IMR-90 (cell line): ENCODE results near the gene CMSS1. TPM values are rescaled to one million over a fixed set of nuclear protein-coding genes. Genes with fewer than 3 reads are reported as not detected.

Source experiments
- ATAC-seq: fragments of 200-7000 bp; cut with Tn5 transposase; 2 replicates; pipeline ENCODE4 v1.9.1; 2020; ENCODE audit warnings: low read depth, mild to moderate bottlenecking, moderate library complexity
- BruUV-seq: library from RNA; stranded (reverse); fragments of 400-500 nt; replicated peaks from 2 replicates; lab custom pipeline; 2021; lab: Mats Ljungman, UMichigan
- CTCF ChIA-PET: fragments of 300-600 bp; formaldehyde crosslinking; extraction: SDS; loops from one replicate; lab custom pipeline; 2021; ENCODE audit warnings: antibody characterized with exemption; lab: Yijun Ruan, JAX
- POLR2A ChIA-PET: fragments of 300-600 bp; sonication (Branson Sonifier 250); formaldehyde crosslinking; loops from one replicate; lab custom pipeline; 2022; ENCODE audit warnings: antibody characterized with exemption; ENCODE audit not compliant: unreplicated experiment; lab: Charles Lee
- DNase-seq: peaks from one replicate; pipeline ENCODE4 v3.0.0; 2013
- H2AFZ ChIP-seq: replicated peaks from 2 replicates; pipeline ENCODE3; 2013; ENCODE audit warnings: low read length, mild to moderate bottlenecking; ENCODE audit not compliant: poor library complexity
- H2AK5ac ChIP-seq: 2 replicates; pipeline ENCODE4 v1.6.1; 2013; ENCODE audit warnings: low read depth, low read length, inconsistent platforms
- H2AK9ac ChIP-seq: replicated peaks from 2 replicates; pipeline ENCODE3; 2013; ENCODE audit warnings: mild to moderate bottlenecking, low read depth, low read length, moderate library complexity; ENCODE audit not compliant: poor library complexity
- H2BK120ac ChIP-seq: 2 replicates; pipeline ENCODE4 v1.6.1; 2013; ENCODE audit warnings: low read depth, low read length, inconsistent platforms
- H2BK15ac ChIP-seq: 3 replicates; pipeline ENCODE4 v1.6.1; 2013; ENCODE audit warnings: low read depth, low read length, inconsistent platforms
- H2BK20ac ChIP-seq: 2 replicates; pipeline ENCODE4 v1.6.1; 2013; ENCODE audit warnings: low read depth, mild to moderate bottlenecking, inconsistent platforms, low read length, moderate library complexity
- H2BK5ac ChIP-seq: 2 replicates; pipeline ENCODE4 v1.6.1; 2013; ENCODE audit warnings: mild to moderate bottlenecking, low read depth, low read length, inconsistent platforms; ENCODE audit not compliant: poor library complexity, severe bottlenecking
- H3K14ac ChIP-seq: replicated peaks from 2 replicates; pipeline ENCODE4 v1.6.1; 2013; ENCODE audit warnings: low read depth, low read length, inconsistent platforms
- H3K18ac ChIP-seq: 2 replicates; pipeline ENCODE4 v1.6.1; 2013; ENCODE audit warnings: low read depth, low read length, control low read depth
- H3K23ac ChIP-seq: 2 replicates; pipeline ENCODE4 v1.6.1; 2013; ENCODE audit warnings: low read depth, low read length, inconsistent platforms
- H3K27ac ChIP-seq: 2 replicates; pipeline ENCODE4 v1.5.1; 2013; ENCODE audit warnings: mild to moderate bottlenecking, control low read depth, low read length; ENCODE audit not compliant: insufficient read depth
- H3K27me3 ChIP-seq: 2 replicates; pipeline ENCODE4 v1.6.1; 2013; ENCODE audit warnings: low read length; ENCODE audit not compliant: control insufficient read depth, insufficient read depth
- H3K36me3 ChIP-seq: 2 replicates; pipeline ENCODE4 v1.6.1; 2013; ENCODE audit warnings: low read length, mixed read lengths; ENCODE audit not compliant: control insufficient read depth, insufficient read depth
- H3K4ac ChIP-seq: 2 replicates; pipeline ENCODE4 v1.6.1; 2013; ENCODE audit warnings: low read depth, low read length, inconsistent platforms
- H3K4me1 ChIP-seq: 2 replicates; pipeline ENCODE4 v1.6.1; 2013; ENCODE audit warnings: low read length, mixed read lengths; ENCODE audit not compliant: control insufficient read depth, insufficient read depth
- H3K4me2 ChIP-seq: 2 replicates; pipeline ENCODE4 v1.6.1; 2013; ENCODE audit warnings: low read depth, mild to moderate bottlenecking, control low read depth, low read length, moderate library complexity
- H3K4me3 ChIP-seq: 2 replicates; pipeline ENCODE4 v1.5.1; 2013; ENCODE audit warnings: low read depth, mild to moderate bottlenecking, control low read depth, low read length, moderate library complexity; ENCODE audit not compliant: insufficient read depth
- H3K56ac ChIP-seq: 2 replicates; pipeline ENCODE4 v1.6.1; 2013; ENCODE audit warnings: low read length, inconsistent platforms; ENCODE audit not compliant: insufficient read depth; ENCODE audit errors: extremely low read depth
- H3K79me1 ChIP-seq, 2 experiments: 2 replicates each; pipeline ENCODE4 v1.6.1; 2013; ENCODE audit warnings: low read length in 2 of 2, inconsistent platforms in 1 of 2, low read depth in 1 of 2
- H3K9ac ChIP-seq: 2 replicates; pipeline ENCODE4 v1.6.1; 2013; ENCODE audit warnings: low read depth, low read length, control low read depth
- H3K9me1 ChIP-seq: 2 replicates; pipeline ENCODE4 v1.6.1; 2013; ENCODE audit warnings: low read length, inconsistent platforms; ENCODE audit not compliant: insufficient read depth
- H3K9me3 ChIP-seq: 2 replicates; pipeline ENCODE4 v1.6.1; 2013; ENCODE audit warnings: low read length; ENCODE audit not compliant: control insufficient read depth, insufficient read depth
- H4K20me1 ChIP-seq: 2 replicates; pipeline ENCODE4 v1.6.1; 2013; ENCODE audit warnings: low read length, inconsistent platforms; ENCODE audit not compliant: insufficient read depth
- H4K5ac ChIP-seq: 2 replicates; pipeline ENCODE4 v1.6.1; 2013; ENCODE audit warnings: mild to moderate bottlenecking, low read depth, low read length, control low read depth
- H4K8ac ChIP-seq, 2 experiments: 2 replicates each; pipeline ENCODE4 v1.6.1; 2013; ENCODE audit warnings: low read depth in 2 of 2, low read length in 2 of 2, control low read depth in 1 of 2, inconsistent platforms in 1 of 2
- H4K91ac ChIP-seq: 2 replicates; pipeline ENCODE4 v1.6.1; 2013; ENCODE audit warnings: low read depth, low read length, inconsistent platforms; ENCODE audit not compliant: insufficient read depth
- WGBS, 2 experiments: methylation state at CpG; one replicate each; pipeline versions ENCODE4 v1.1.5 to v1.1.7; 2013; ENCODE audit warnings: missing lambda C conversion rate in 2 of 2; ENCODE audit not compliant: insufficient read length in 1 of 2; ENCODE audit errors: extremely low coverage in 2 of 2; 5-methylcytosine and 5-hydroxymethylcytosine counted together
- dilution Hi-C: fragments of 300-500 bp; cut with HindIII; formaldehyde crosslinking; loops from one replicate; pipeline ENCODE4 v1.14.3; 2018; ENCODE audit warnings: low sequenced_read_pairs; ENCODE audit not compliant: unreplicated experiment
- in situ Hi-C: fragments of 300-500 bp; cut with MboI; formaldehyde crosslinking; loops from 3 replicates; pipeline ENCODE4 v1.14.3; 2019; ENCODE audit warnings: low sequenced_read_pairs, inconsistent platforms, mixed read lengths
- intact Hi-C: fragments of 100-400 bp; cut with micrococcal nuclease; formaldehyde crosslinking; loops from 2 replicates; pipeline ENCODE4 v1.10.0; 2022
- polyA plus RNA-seq, 3 experiments: library from polyadenylated mRNA; depleted of rRNA; stranded (reverse); fragments of >200 nt; gene quantifications; 2 replicates each; pipeline ENCODE4 v1.2.3, GENCODE V29; 2012; ENCODE audit warnings: low replicate concordance in 1 of 3
- total RNA-seq: library from RNA; depleted of rRNA; stranded (reverse); fragments of >200 nt; gene quantifications from 2 replicates; pipeline ENCODE4 v1.2.3, GENCODE V29; 2012
- TF ChIP-seq, protein P1 (sequence below): conservative IDR thresholded peaks from 2 replicates; pipeline ENCODE4 v1.5.1; 2012; ENCODE audit warnings: mild to moderate bottlenecking, low read depth, low read length, improper control_type of control experiment
- TF ChIP-seq, protein P2 (sequence below): fragments of 150-350 bp; IDR thresholded peaks from 2 replicates; pipeline ENCODE4 v1.6.1; 2017; ENCODE audit warnings: mild to moderate bottlenecking, antibody characterized with exemption, low read length, low read depth

The CMSS1 gene
- total and polyA plus RNA-seq, 2 of the 4 experiments (the other 2 are of a cell fraction) = 12.5 to 13.6 TPM

DNA sequence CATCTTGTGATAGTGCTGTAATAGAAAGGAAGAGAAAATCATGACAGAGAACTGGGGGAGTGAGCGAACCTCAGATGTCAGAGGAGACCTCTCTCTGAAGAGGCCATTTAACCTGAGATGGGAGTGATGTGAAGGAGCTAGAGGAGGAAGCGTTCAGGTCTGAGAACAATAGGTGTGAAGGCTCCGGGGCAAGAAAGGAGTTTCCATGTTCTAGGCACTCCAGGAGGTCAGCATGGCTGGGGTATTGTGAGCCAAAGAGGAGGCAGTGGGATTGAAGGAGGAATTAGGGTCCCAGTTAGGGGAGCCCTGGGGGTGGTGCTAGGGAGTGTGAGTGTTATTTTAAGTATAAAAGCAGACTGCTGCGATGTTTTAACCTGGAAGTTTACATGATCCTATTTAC lies 305.4 kb downstream of the CMSS1 start:
- 77% methylated on average over 4 of the region's 4 CpGs; no CpG with 5 or more reads in 1 of the 2 experiments for WGBS, 2 experiments
- Histone ChIP-seq H2BK15ac (no peak overlapping the region), H3K79me1 (no peaks in the 10 kb centered on the region), H2AK5ac (no peak overlapping the region), H3K9ac (no peak overlapping the region), H4K8ac (no peak overlapping the region), H3K56ac (no peak overlapping the region), H3K4ac (no peak overlapping the region), H3K14ac (no peak overlapping the region), H4K5ac (no peak overlapping the region), H3K18ac (no peak overlapping the region), H3K9me3 (no peaks in the 10 kb centered on the region), H3K36me3 (no peaks in the 10 kb centered on the region), H3K4me3 (no peak overlapping the region), H2AK9ac (no peak overlapping the region), H4K20me1 (no peaks in the 10 kb centered on the region), H3K27me3 (no peaks in the 10 kb centered on the region), H2BK120ac (no peak overlapping the region), H2AFZ (no peak overlapping the region), H3K4me1 (peaks cover 6% of the 10 kb centered on the region; the same call in 1 of the 2 replicates), H3K23ac (no peak overlapping the region), H2BK5ac (no peak overlapping the region), H4K91ac (no peak overlapping the region), H3K9me1 (peaks cover 6% of the 10 kb centered on the region; the same call in 1 of the 2 replicates), H3K4me2 (no peak overlapping the region), H3K27ac (no peak overlapping the region), H2BK20ac (no peak overlapping the region)
- ChIA-PET CTCF (no interaction called here), POLR2A (no interaction called here)
- no peak for DNase-seq
- intact Hi-C loops (no loop called here), in situ Hi-C loops (no loop called here), dilution Hi-C loops (no loop called here)
- BruUV-seq = no TSS peak
- TF ChIP-seq, protein P1, sequence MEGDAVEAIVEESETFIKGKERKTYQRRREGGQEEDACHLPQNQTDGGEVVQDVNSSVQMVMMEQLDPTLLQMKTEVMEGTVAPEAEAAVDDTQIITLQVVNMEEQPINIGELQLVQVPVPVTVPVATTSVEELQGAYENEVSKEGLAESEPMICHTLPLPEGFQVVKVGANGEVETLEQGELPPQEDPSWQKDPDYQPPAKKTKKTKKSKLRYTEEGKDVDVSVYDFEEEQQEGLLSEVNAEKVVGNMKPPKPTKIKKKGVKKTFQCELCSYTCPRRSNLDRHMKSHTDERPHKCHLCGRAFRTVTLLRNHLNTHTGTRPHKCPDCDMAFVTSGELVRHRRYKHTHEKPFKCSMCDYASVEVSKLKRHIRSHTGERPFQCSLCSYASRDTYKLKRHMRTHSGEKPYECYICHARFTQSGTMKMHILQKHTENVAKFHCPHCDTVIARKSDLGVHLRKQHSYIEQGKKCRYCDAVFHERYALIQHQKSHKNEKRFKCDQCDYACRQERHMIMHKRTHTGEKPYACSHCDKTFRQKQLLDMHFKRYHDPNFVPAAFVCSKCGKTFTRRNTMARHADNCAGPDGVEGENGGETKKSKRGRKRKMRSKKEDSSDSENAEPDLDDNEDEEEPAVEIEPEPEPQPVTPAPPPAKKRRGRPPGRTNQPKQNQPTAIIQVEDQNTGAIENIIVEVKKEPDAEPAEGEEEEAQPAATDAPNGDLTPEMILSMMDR = no peak
- TF ChIP-seq, protein P2, sequence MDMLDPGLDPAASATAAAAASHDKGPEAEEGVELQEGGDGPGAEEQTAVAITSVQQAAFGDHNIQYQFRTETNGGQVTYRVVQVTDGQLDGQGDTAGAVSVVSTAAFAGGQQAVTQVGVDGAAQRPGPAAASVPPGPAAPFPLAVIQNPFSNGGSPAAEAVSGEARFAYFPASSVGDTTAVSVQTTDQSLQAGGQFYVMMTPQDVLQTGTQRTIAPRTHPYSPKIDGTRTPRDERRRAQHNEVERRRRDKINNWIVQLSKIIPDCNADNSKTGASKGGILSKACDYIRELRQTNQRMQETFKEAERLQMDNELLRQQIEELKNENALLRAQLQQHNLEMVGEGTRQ = no peak
- no peak for ATAC-seq
